ENCODE measurements around the gene GPC6.

- no peak for TF ChIP-seq CTCF (IDR thresholded peaks at IDR 0.05; ENCODE audit: low read depth, low read length, missing input control)
- no peak for TF ChIP-seq TAF1 (conservative IDR thresholded peaks at IDR 0.05)
- TF ChIP-seq JUND (IDR thresholded peaks at IDR 0.05): no peak
Measured at GRCh38 chr13:93819331-93819890, 592.8 kb downstream of the GPC6 start.

All from liver (tissue), 3 donors.